GM12878 (cell line): ENCODE results near the gene B9D2. TPM values are rescaled to one million over a fixed set of nuclear protein-coding genes. Genes with fewer than 3 reads are reported as not detected.

Experiments
- ATAC-seq: fragments of 200-7000 bp; cut with Tn5 transposase; 3 replicates; pipeline ENCODE4 v1.9.1; 2020; ENCODE audit warnings: mild to moderate bottlenecking, moderate library complexity
- BruUV-seq: library from RNA; stranded (reverse); fragments of 400-500 nt; replicated peaks from 2 replicates; lab custom pipeline; 2021; lab: Mats Ljungman, UMichigan
- CTCF ChIA-PET: fragments of 300-600 bp; sonication (Branson Sonifier 250); formaldehyde crosslinking; extraction: SDS; loops from one replicate; lab custom pipeline; 2021; ENCODE audit warnings: inconsistent platforms; lab: Yijun Ruan, JAX
- POLR2A ChIA-PET: fragments of 350-600 bp; formaldehyde crosslinking; extraction: SDS; loops from one replicate; lab custom pipeline; 2021; ENCODE audit warnings: inconsistent platforms; lab: Charles Lee
- RAD21 ChIA-PET: fragments of 300-600 bp; sonication (Branson Sonifier 250); formaldehyde crosslinking; loops from one replicate; lab custom pipeline; 2023; ENCODE audit warnings: antibody characterized with exemption; ENCODE audit not compliant: unreplicated experiment; lab: Charles Lee
- SMC1A ChIA-PET: fragments of 300-600 bp; sonication (Branson Sonifier 250); formaldehyde crosslinking; loops from one replicate; lab custom pipeline; 2023; ENCODE audit not compliant: unreplicated experiment, uncharacterized antibody; lab: Charles Lee
- DNase-seq: peaks from one replicate; pipeline ENCODE4 v3.0.0-alpha.2; 2011; ENCODE audit warnings: low read depth, low spot score
- FAIRE-seq: peaks from 3 replicates; lab custom pipeline; 2011; peaks lifted over from hg19 to GRCh38; lab: Jason Lieb, UNC
- H2AFZ ChIP-seq: 2 replicates; pipeline ENCODE4 v1.6.0; 2011; ENCODE audit warnings: low read depth, low read length, control low read depth; ENCODE audit not compliant: control insufficient read depth
- H3K27ac ChIP-seq: 2 replicates; pipeline ENCODE4 v1.5.1; 2011; ENCODE audit warnings: control low read depth; ENCODE audit not compliant: control insufficient read depth, insufficient read depth
- H3K27me3 ChIP-seq, 2 experiments: replicated peaks in 1 of 2; 2 replicates each; pipeline versions ENCODE4 v1.6.0 to v1.6.1; 2011; ENCODE audit warnings: low read length in 1 of 2; ENCODE audit not compliant: control insufficient read depth in 2 of 2, insufficient read depth in 2 of 2
- H3K36me3 ChIP-seq, 2 experiments: 2 replicates each; pipeline ENCODE4 v1.5.1; 2011; ENCODE audit warnings: low read length in 1 of 2; ENCODE audit not compliant: control insufficient read depth in 2 of 2, insufficient read depth in 2 of 2
- H3K4me1 ChIP-seq: 2 replicates; pipeline ENCODE4 v1.6.1; 2011; ENCODE audit warnings: mild to moderate bottlenecking, low read length, moderate library complexity, mixed read lengths; ENCODE audit not compliant: control insufficient read depth, insufficient read depth
- H3K4me2 ChIP-seq: 2 replicates; pipeline ENCODE4 v1.6.0; 2011; ENCODE audit warnings: control low read depth; ENCODE audit not compliant: control insufficient read depth, insufficient read depth
- H3K4me3 ChIP-seq: fragments of 200-600 bp; sonication (generic); 2 replicates; pipeline ENCODE4 v1.5.1; 2016
- H3K79me2 ChIP-seq: 2 replicates; pipeline ENCODE4 v1.6.0; 2011; ENCODE audit warnings: low read length; ENCODE audit not compliant: control insufficient read depth, insufficient read depth
- H3K9ac ChIP-seq: 2 replicates; pipeline ENCODE4 v1.8.0; 2011; ENCODE audit warnings: low read length, control low read depth, mixed read lengths; ENCODE audit not compliant: control insufficient read depth, insufficient read depth
- H3K9me3 ChIP-seq: replicated peaks from 3 replicates; pipeline ENCODE4 v1.5.1; 2011; ENCODE audit warnings: mild to moderate bottlenecking, low read length; ENCODE audit not compliant: control insufficient read depth, insufficient read depth
- H4K20me1 ChIP-seq: 2 replicates; pipeline ENCODE4 v1.6.0; 2011; ENCODE audit not compliant: control insufficient read depth, insufficient read depth
- E2F8 ChIP-seq: fragments of 450-650 bp; IDR thresholded peaks from 2 replicates; pipeline ENCODE4 v1.6.1; 2018; ENCODE audit warnings: mild to moderate bottlenecking, low read depth, moderate library complexity; ENCODE audit not compliant: partially characterized antibody
- EED ChIP-seq: sonication (generic); IDR thresholded peaks from 2 replicates; pipeline ENCODE4 v1.6.1; 2016; ENCODE audit warnings: antibody characterized with exemption, low read depth
- HDAC6 ChIP-seq: fragments of 200-600 bp; sonication (generic); IDR thresholded peaks from one replicate; pipeline ENCODE4 v1.8.0; 2017; ENCODE audit warnings: antibody characterized with exemption; ENCODE audit not compliant: unreplicated experiment
- PAX8 ChIP-seq: fragments of 450-650 bp; IDR thresholded peaks from 2 replicates; pipeline ENCODE4 v1.6.1; 2017; ENCODE audit warnings: mild to moderate bottlenecking, moderate library complexity
- PBX3 ChIP-seq: IDR thresholded peaks from 2 replicates; pipeline ENCODE4 v1.6.1; 2011; ENCODE audit warnings: mild to moderate bottlenecking, low read depth, low read length, moderate library complexity; ENCODE audit not compliant: insufficient replicate concordance
- RELB ChIP-seq: fragments of 450-650 bp; IDR thresholded peaks from 2 replicates; pipeline ENCODE4 v1.6.1; 2017; ENCODE audit warnings: low read depth, mild to moderate bottlenecking, moderate library complexity
- REST ChIP-seq: IDR thresholded peaks from 2 replicates; pipeline ENCODE4 v1.6.1; 2012; ENCODE audit warnings: mild to moderate bottlenecking, low read depth, low read length
- SMARCA5 ChIP-seq: fragments of 450-650 bp; IDR thresholded peaks from 2 replicates; pipeline ENCODE4 v1.6.1; 2017; ENCODE audit warnings: mild to moderate bottlenecking
- STAT1 ChIP-seq: fragments of 450-650 bp; conservative IDR thresholded peaks from 2 replicates; pipeline ENCODE4 v1.6.1; 2014; ENCODE audit warnings: antibody characterized with exemption, mild to moderate bottlenecking
- TBL1XR1 ChIP-seq: IDR thresholded peaks from 2 replicates; pipeline ENCODE4 v1.6.1; 2012; ENCODE audit warnings: low read depth, low read length, improper control_type of control experiment
- ZNF207 ChIP-seq: fragments of 450-650 bp; IDR thresholded peaks from 2 replicates; pipeline ENCODE4 v1.6.1; 2014; ENCODE audit warnings: antibody characterized with exemption, mild to moderate bottlenecking, borderline replicate concordance
- WGBS: methylation state at CpG from one replicate; pipeline ENCODE4 v1.1.6; 2016; ENCODE audit warnings: low lambda C conversion rate; ENCODE audit not compliant: insufficient replicate concordance, insufficient coverage; ENCODE audit errors: missing lambda C conversion rate; 5-methylcytosine and 5-hydroxymethylcytosine counted together
- in situ Hi-C: fragments of 300-500 bp; cut with MboI; formaldehyde crosslinking; loops from 9 replicates; pipeline ENCODE4 v1.14.3; 2018; ENCODE audit warnings: mixed read lengths
- intact Hi-C: fragments of 100-400 bp; cut with micrococcal nuclease; formaldehyde crosslinking; loops from one replicate; pipeline ENCODE4 v1.14.2; 2022; ENCODE audit not compliant: unreplicated experiment
- polyA plus RNA-seq, 11 experiments: library from polyadenylated mRNA; depleted of rRNA in 4 of 11; unstranded in 6 of 11; stranded (reverse) in 5 of 11; fragments of >200 nt; fragmentation: Nextera tagmentation in 4 of 11; fragmentation: Illumina TruSeq in 1 of 11; extraction: Ambion mirVana in 4 of 11; extraction: Trizol in 1 of 11; gene quantifications; 1 replicate in 1 of 11; 2 replicates in 10 of 11; pipeline versions ENCODE4 v1.2.1 to v1.2.3, GENCODE V29; 2011 to 2016; ENCODE audit warnings: inconsistent platforms in 2 of 11, missing spikeins in 2 of 11, low read depth in 1 of 11
- total RNA-seq, 4 experiments: library from RNA; depleted of rRNA in 3 of 4; stranded (reverse); fragments of >200 nt in 3 of 4; fragmentation: Illumina TruSeq in 1 of 4; extraction: Trizol in 1 of 4; gene quantifications; 2 replicates each; pipeline versions ENCODE4 v1.2.1 to v1.2.3, GENCODE V29; 2013 to 2021

Gene B9D2
- total and polyA plus RNA-seq, 10 of the 15 experiments (the other 5 are each of a cell fraction or from before 2014, with no cell fraction given), result 2.4 to 12.4 (median 5.0) TPM

GRCh38 chr19:41330946-41331678 lies 32.8 kb downstream of the B9D2 start:
- in situ Hi-C loops (no loop called here), intact Hi-C loops (no loop called here)
- RAD21 ChIA-PET, result no interaction called here
- Histone ChIP-seq H3K4me3 (no peak overlapping the region), H3K27me3 (no peaks in the 10 kb centered on the region), H3K9ac (no peak overlapping the region), H3K4me1 (peaks cover 43% of the 10 kb centered on the region), H3K9me3 (no peaks in the 10 kb centered on the region), H3K79me2 (peaks cover 11% of the 10 kb centered on the region), H4K20me1 (no peaks in the 10 kb centered on the region), H2AFZ (no peak overlapping the region), H3K36me3 (peaks cover 16 to 19% of the 10 kb centered on the region in 2 experiments), H3K27ac (no peak overlapping the region), H3K4me2 (no peak overlapping the region)
- ATAC-seq, result no peak
- SMC1A ChIA-PET, result no interaction called here
- no peak for DNase-seq
- WGBS, result 90% methylated on average over 47 of the region's 47 CpGs
- CTCF ChIA-PET, result no interaction called here
- POLR2A ChIA-PET, result interaction anchor here (0.6 kb wide), 2 partner anchors 72 to 955 kb away, joined by 4 read pairs; no protein-coding TSS in a partner anchor
- no TSS peak for BruUV-seq
- no peak for FAIRE-seq
- no peak for TF ChIP-seq REST
- TF ChIP-seq RELB, result no peak
- no peak for TF ChIP-seq ZNF207
- TF ChIP-seq EED, result no peak
- no peak for TF ChIP-seq PBX3
- TF ChIP-seq SMARCA5, result no peak
- no peak for TF ChIP-seq HDAC6
- no peak for TF ChIP-seq STAT1
- no peak for TF ChIP-seq TBL1XR1
- TF ChIP-seq PAX8, result no peak
- no peak for TF ChIP-seq E2F8
